Measurements from ENCODE around the gene CSNK2B.
A peak's percentile ranks its signal among the peaks of the same experiment; 100 is the strongest.

The CSNK2B gene

DNA sequence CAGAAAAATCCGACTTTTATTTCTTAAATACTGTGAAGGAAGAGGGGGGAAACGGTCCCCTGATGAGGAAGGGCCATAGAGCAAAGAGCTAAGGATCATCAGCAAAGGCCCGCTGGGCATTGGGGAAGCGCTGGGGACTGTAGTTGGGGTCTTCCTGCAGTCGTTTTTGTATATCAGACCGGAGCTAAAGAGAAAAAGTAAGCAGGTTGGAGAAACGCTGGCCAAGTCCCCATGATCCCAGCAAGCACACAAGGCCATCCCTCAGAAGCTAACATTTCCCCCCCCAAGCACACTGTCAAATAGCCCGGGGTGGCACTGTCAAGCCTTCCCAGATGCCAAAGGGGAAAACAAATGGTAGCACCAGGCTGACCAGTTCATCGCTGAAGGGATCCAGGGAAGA, 26.8 kb upstream of the CSNK2B start:
- no peak for ATAC-seq

DNA sequence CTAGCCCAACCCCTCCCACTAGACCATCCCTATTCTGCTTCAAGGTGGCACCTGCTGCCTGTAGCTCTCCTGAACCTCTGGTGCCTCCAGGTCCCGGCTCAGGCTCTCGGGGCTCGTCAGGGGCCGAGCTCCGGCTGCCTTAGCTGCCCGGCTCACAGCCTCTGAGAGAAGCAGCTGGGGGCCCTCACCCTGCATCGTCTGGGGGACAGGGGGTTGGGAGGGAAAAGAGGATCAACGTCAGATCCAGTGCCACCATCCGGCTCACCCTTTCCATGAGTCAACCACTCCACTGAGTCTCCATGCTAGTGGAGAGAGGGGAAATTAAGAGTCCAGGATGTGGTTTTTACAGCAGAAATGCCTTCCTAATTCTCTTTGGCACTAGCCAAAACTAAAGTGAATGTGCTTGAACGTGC, 26.4 kb upstream of the CSNK2B start:
- peak; percentile 45 to 63 for ATAC-seq

DNA sequence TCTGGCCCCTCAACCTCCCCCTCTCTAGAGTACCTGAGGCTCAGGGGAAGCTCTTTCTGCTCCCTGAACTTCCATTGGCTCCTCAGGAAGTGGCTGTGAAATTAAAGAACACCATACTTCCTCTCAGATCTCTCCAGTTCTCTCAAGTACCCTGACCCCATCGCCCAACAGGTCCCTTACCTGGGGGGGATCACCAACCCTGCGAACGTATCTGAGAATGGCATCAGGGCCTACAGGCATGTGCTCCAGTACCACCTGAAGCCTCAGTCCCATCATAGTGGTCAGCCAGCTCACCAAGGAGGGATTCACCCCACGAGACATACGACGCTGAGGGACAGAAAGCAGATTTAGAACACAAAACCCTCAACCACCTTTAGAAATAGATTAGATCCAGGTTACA, 25.3 kb upstream of the CSNK2B start:
- ATAC-seq, result no peak

DNA sequence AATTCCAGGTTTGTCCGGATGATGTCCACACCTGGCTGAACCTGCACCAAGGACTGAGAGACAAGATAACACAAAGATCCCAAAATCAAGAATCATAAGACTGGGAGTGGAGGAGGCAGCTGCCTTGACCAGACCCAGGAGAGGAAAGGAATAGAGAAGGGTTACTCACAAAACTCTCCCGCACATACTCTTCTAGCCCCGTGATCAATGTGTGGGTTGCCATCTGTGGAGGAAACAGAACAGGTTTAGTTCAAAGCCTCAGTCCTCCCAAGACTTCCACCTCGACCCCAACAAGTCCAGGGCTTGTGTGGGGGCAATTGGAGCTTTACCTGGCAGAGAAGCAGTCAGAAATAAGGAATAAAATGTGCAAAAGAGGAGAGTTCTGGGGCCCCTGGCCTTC, 24.5 kb upstream of the CSNK2B start:
- no peak for ATAC-seq

DNA sequence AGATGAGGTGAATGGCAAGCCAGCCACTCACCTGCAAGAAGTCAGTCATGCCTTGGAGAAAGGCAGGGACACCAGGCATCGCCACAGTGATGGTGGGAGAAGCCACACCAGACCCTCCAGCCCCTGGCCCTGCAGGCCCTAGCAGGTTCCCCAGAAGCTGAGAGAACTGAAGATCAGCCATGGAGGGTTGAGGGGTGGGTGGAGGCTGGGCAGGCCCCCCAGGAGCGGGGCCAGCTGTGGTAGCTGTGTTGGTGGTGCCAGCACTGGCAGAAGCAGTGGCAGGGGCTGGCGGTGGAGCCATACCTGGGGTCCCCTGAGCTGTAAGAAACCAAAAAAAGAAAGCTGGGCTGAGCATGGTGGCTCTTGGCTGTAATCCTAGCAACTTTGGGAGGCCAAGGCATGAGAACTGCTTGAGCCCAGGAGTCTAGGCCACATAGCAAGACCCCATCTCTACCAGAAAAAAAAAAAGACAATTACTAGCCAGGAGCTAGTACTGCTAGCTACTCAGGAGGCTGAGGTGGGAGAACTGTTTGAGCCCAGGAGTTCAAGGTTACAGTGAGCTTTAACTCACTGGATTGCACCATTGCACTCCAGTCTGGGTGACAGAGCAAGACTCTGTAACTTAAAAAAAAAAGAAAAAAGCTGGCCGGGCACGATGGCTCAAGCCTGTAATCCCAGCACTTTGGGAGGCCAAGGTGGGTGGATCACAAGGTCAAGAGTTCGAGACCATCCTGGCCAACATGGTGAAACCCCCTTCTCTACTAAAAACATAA, 22.9 kb upstream of the CSNK2B start:
- no peak for ATAC-seq

DNA sequence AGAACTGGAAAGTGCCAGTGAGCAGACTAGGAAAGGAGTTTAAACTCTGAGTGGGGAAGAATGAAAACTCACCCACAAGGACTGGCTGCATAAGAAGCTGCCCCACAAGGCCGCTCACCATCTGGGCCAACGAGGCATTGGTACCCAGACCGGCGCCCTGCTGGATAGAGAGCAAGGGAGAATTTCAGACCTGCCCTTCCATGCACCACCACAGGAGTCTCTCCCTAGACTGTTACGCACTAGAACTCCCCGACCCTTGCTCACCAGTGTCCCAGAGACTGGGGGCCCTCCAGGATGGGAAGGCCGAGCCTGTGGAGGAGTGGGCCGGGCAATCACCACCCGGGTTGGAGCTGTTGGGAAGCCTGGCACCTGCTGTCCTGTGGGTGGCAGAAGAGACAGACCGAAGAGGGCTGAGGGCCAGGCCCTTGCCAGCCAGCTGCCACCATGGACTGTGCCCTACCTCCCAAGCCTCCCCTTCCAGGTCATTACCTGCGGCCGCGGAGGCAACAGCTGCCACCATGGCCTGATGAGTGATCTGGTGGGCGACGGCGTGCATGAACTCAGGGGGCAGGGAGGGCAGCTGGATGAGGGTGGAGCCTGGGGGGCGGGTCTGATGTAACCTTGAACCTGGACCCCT, 21.9 kb upstream of the CSNK2B start:
- ATAC-seq, result no peak

DNA sequence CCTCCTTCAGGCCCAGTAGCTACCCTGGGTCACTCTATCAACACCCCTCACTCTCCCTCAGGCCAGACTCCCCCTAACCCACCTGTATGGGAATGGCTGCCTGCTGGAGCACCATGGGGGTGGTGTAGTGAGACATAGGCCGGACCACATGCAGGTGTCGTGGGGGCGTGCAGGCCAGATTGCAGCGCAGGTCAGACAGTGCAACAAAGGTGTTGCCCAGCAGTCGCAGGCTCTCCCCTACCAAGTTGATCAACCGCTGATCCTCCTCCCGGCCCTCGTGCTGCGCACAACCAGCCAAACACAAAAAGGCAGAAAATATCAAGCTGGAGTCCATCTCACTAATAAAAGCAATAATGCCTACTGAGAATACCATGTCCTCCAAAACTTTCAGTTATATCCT, 20.6 kb upstream of the CSNK2B start:
- no peak for ATAC-seq

DNA sequence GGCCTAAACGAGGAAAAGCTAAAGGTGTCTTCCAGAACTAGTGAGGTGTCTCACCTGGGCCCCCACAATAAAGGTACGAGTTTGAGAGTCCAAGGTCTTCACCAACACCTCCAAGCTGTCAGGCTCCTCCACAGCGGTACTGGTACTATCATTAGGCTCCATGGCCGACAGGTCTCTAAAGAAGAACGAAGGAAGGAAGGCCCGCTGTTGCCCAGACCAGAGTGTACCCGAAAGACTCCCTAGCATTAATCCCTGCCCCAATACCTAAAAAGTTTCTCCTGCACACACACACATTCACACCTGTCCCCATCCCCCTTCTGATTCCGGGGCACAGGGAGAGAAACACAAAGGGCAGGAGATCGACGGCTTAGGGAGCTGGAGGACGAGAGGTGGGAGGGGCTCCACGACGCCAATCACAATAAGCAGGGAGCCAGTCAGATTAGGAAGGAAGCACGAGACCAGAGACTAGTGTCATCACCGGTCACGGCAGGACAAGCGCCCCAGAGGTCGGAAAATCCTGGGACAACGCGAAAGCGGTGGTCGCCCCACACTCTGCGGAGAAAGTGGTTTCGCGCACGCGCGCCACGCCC, 14.2 kb upstream of the CSNK2B start:
- ATAC-seq, result peak; percentile 32 to 44

DNA sequence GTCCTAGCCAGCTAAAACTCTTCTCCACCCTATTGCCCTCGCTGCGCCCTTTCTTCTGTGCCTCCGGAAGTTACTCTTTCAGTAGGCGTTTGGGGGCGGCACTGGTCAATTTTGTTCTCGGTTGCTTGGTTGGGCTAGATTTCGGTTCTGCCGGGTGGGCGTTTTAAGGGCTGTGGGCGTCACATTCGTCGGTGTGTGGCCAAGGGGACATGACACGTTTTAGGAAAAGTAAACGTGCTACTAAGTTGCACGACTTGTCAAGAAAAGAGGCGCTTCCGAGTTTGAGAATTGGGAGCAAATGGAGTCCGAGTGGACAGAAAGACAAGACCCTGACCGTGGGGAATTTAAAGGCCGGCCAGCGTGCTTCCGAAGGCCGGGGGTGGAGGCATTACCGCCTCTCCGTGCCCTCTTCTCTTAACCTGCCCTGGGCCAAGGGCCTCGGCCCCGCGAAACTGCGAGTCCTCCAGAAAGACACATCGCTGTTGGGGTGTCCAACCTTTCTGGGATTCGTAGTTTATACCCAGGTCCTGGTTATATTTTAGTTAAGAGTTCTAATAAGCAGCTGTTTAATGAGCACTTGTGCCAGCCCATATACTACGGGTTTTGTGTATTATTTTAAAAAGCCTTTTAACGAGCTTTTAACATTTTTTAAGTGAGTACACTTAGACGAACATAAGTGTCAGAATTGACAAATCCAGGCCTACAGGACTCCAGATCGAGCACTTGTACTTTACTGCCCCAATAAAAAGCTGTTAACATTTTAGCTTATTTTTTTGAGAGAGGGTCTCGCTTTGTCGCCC, 12.8 kb upstream of the CSNK2B start:
- peak; percentile 68 for ATAC-seq

DNA sequence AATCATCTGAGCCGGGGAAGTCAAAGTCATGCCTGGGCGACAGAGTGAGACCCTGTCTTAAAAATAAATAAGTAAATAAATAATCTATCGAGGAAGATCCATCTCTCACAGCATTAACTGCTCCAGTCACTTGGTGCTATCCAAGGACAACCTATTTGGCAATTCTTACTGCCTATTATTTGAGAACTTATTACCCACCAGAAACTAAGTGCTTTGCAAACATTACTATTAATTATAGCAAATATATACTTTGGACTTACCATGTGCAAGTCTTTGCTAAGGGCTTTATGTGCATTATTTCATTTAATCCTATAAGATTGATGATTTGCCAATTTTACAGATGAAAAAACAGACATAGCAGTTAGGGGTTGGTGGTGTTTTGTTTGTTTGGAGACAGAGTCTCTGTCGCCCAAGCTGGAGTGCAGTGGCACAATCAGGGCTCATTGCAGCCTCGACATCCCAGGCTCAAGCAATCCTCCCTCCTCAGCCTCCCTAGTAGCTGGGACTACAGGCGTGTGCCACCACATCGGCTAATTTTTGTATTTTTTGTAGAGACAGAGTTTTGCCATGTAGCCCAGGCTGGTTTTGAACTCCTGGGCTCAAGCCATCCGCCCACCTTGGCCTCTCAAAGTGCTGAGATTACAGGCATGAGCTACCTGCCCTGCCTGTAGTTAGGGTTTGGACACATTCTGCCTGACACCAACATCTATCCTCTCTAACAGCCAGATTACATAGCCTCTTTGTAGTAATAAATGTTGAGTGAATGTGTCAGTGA, 11.1 kb upstream of the CSNK2B start:
- no peak for ATAC-seq

DNA sequence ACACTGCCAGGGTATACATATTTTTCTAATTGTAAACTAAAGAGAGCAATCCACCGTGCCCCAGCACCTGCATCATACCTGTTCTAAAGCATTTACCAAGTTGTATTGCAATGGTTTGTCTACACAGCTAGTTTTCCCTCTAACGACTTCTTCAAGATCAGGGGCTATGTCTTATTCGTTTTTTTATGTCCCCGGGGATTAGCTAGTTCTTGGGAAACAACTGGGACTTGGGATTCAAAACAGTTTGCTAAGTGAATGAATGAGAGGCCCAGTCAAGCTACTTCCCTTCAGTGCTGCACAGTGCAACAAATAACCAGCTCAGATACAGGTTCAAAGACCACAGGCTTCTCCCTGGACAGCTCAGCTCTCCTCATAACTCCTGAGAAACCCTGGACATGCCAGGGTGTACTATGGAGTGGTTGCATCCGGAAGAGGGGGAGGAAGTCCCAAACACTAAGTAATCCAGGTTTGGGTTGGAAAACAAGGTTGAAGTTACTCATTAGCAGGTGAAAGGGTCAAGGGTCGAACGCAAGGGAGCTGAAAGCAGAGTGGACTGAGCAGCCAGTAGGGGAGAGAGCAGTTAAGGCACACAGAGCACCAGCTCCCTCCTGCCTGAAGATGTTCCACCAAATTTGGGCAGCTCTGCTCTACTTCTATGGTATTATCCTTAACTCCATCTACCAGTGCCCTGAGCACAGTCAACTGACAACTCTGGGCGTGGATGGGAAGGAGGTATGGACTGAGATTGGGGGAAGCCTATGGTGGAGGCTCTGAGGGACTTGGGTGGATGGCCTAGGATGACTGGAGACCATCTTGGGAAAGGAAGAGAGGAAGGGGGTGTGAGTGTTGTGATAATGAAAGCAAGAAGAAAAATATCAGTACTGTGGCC, 10.3 kb upstream of the CSNK2B start, which contains the start of gene APOM:
Gene APOM (plus strand): TSS at position 546 of the 889 bp plus-strand sequence. CDS start 73 bp downstream, at position 619.
- ATAC-seq, result no peak

DNA sequence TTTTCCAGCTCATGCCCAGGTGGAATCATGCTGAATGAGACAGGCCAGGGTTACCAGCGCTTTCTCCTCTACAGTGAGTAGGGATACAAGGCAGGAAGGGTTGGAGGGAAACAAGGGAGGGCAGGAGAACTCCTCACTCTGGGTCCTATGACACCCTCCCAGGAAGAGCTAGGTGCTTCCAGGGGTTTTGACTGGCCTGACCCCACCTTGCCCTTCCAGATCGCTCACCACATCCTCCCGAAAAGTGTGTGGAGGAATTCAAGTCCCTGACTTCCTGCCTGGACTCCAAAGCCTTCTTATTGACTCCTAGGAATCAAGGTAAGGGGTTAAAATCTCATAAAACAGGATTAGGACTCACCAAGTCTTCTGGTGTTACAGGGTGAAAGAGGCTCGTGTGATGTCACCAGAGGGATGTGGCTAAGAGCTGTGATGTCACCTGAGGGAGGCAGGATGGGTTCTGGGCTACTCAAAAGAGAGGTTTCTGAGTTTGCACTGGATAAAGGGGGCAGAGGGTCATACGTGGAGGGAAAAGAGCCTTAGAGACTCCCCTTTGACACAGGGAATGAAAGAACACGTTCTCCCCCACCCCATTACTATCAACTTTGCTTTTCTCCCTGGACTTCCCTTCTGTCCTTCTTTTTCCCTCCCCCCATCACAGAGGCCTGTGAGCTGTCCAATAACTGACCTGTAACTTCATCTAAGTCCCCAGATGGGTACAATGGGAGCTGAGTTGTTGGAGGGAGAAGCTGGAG, 8.3 kb upstream of the CSNK2B start:
- no peak for ATAC-seq

DNA sequence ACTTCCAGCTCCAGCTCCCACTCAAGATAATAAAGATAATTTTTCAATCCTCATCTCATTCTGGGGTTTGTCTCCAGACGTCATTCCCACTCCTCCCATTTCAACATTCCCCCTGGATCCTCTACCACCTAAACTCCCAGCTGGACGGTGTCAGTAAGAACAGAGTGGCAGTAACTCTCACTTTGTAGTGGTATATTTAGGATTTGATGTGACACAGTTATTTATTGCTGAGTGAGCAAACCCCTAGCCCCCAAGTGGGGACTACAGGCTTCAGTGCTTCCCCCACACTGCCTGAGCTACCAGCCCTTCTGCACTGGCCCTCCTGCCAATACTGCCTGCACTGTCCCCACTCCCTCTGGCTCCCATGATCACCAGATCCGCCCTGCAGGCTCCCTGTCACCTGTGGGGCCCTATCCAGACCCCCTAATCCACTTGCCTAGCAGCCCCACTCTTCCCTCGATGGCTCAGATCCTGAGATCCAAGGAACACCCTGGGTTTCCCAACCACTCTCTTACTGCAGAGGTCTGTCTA, 7.7 kb upstream of the CSNK2B start:
- ATAC-seq, result no peak

DNA sequence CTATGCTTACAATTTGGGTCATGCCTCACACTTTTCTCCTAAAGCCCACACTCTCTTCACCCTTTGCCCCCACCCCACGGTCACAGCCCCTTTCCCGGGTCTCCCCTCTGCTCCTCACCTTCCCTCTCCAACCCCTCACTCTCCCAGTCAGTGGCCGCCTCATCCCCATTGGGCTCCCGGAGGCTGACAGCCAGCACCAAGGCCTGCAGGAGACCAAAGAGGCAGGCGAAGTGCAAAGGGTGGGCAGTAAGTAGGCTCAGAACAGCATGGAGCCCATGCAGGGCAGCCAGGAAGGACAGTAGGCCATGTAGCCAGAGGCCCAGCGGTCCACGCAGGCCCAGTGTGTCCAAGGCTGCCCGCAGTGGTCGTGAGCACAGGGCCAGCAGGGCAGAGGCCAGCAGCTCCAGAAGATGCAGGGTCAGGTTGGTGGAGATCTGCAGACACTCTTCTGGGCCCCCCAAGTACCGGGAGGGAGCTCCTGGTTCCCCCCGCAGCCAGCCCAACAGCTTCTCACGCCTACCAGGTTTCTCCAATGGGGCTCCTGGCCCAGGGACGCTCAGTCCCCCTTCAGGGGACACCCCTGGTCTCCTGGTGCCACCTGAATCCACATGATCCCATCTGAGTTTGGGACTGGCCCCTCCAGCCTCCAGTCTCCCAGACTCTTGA, 6.8 kb upstream of the CSNK2B start:
- ATAC-seq, result no peak

DNA sequence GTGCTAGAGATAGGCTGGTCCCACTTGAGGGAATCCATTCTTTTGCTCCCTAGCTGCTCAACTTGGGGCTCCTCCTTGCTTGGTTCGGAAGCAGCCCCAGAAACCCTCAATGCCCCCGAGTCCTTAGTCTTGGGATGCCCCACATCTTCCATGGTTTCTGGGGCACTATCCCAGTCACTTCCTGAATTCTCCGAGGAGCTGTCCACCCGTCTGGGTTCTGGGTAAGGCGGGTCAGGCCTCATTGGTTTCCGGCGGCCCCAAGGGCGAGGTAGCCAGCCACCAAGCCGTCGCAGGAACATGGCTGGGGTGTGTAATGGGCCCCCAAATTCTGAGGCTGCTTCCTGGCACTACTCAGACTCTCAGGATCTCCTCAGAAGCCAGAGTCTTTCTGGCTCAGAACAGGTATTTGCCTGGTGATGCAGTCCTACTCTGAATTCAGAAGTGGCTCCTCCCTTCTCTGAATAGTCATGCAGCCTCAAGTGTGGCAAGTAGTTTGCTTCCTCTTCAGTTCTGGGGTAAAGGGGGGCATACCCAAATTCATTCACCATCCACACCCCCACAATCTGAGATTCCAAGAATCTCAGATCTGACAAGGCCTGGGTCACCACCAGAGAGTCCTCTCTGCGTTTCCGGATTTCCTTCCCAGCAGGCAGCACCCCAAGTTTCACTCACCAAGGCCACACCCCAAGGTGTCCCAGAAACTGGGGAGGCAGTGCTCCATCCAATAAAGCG, 6.1 kb upstream of the CSNK2B start:
- ATAC-seq, result peak; percentile 55 to 58

DNA sequence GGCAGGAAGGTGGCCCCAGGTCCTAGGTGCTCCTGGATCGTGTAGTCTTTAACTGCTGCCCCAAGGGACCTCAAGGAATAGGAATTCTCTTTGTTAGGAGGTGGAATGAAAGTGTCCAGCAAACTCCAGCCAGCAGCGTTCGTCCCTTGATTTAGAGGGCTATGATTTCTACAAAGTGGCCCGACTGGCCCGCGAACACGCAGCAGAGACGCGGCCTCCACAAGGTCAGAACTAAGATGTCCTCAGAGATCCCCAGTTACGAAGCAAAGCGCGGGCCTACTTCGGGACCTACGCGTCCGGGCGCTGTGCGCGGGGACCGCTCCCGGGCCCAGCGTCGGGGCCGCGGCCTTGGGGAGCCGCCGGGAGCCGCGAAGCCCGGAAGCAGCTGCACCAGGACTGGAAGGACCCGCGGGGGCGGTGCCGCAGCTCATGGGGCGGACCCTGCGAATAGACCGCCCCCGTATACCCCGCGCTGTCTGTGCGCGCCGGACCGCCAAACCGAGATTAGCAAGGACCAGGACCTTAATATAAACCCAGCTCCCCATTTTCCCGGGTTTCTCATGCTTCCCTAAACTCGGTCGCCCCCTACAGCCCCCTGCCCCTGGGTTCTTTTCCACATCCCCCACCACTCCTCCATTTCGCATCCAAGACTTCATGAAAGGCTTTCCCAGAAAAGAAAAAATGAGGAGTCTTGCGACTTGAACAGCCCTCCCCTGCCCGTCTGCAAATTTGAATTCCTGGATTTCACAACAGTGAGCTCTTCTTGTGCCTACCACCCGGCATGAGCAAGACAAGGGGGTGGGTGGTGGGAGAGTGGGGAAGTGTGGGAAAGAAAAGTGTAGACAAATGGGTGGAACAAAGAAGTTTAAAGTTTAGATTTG, 5.3 kb upstream of the CSNK2B start, which contains the start of gene C6orf47:
Gene C6orf47 (minus strand): TSS at position 398 of the 881 bp plus-strand sequence. CDS start 831 bp downstream, outside the sequence.
- peak; percentile 70 for ATAC-seq

DNA sequence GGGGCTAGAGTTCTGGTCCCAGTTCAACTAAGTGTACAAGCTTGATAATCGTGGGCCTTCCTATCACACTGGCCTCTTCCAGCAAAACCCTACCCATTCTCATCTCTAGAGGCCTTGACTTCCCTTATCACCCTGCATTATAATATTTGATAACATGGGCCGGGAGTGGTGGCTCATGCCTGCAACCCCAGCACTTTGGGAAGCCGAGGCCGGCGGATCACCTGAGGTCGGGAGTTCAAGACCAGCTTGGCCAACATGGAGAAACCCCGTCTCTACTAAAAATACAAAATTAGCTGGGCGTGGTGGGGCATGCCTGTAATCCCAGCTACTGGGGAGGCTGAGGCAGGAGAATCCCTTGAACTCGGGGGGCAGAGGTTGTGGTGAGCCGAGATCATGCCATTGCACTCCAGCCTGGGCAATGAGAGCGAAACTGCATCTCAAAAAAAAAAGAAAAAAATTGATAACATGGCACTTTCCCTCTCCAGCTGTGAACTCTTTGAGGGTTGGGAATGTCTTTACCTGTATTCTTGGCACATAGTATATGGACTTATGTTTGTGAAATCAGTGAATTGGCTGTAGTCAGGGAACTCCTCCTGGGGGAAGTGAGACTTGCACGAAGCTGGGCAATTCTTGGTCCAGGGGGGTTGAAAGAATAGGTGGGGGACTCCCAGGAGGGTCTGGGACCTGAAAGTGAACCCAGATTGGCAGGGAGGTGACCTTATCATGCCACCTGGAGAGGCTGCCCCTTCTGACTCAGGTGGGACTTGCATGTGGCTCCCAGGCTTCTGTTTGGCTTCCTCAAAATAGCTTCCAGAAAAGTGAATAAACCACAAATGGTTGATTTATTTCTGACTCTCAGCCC, 4.4 kb upstream of the CSNK2B start:
- no peak for ATAC-seq
